Epithelial cell of esophagus (primary cell): Measurements from ENCODE around the gene COLGALT1.

Experiments
- DNase-seq: peaks from one replicate; pipeline ENCODE4 v3.0.0; 2010; ENCODE audit warnings: low read depth
- H3K4me3 ChIP-seq: 2 replicates; pipeline ENCODE4 v1.5.1; 2011; ENCODE audit warnings: mild to moderate bottlenecking, low read length, control low read depth
- TF ChIP-seq, protein P1 (sequence below): IDR thresholded peaks from 2 replicates; pipeline ENCODE4 v1.5.1; 2011; ENCODE audit warnings: low read depth, mild to moderate bottlenecking, low read length, control low read depth, inconsistent platforms; ENCODE audit not compliant: insufficient read depth; ENCODE audit errors: missing control alignments

The COLGALT1 gene

DNA sequence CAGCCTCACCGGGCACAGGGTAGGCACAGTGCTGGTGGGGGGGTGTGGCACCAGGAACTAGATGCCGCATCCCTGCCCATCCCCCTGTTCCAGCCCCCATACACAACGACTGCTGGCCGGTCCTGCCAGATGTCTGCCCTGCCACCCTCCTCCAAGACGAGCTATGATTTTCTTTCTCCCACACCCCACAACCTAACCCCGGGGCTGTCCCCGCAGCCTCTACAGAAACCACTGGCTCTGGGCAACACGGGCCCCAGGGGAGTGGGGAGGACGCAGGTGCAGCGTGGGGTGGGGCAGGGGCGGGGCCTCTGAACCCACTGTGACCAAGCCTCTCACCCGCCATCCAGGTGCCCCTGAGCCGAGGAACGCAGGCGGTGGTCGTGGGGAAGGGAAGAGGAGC is 28.5 kb upstream of the COLGALT1 start:
- DNase-seq: no peak
- TF ChIP-seq, protein P1, sequence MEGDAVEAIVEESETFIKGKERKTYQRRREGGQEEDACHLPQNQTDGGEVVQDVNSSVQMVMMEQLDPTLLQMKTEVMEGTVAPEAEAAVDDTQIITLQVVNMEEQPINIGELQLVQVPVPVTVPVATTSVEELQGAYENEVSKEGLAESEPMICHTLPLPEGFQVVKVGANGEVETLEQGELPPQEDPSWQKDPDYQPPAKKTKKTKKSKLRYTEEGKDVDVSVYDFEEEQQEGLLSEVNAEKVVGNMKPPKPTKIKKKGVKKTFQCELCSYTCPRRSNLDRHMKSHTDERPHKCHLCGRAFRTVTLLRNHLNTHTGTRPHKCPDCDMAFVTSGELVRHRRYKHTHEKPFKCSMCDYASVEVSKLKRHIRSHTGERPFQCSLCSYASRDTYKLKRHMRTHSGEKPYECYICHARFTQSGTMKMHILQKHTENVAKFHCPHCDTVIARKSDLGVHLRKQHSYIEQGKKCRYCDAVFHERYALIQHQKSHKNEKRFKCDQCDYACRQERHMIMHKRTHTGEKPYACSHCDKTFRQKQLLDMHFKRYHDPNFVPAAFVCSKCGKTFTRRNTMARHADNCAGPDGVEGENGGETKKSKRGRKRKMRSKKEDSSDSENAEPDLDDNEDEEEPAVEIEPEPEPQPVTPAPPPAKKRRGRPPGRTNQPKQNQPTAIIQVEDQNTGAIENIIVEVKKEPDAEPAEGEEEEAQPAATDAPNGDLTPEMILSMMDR: no peak
- no peak overlapping the region for H3K4me3 ChIP-seq

DNA sequence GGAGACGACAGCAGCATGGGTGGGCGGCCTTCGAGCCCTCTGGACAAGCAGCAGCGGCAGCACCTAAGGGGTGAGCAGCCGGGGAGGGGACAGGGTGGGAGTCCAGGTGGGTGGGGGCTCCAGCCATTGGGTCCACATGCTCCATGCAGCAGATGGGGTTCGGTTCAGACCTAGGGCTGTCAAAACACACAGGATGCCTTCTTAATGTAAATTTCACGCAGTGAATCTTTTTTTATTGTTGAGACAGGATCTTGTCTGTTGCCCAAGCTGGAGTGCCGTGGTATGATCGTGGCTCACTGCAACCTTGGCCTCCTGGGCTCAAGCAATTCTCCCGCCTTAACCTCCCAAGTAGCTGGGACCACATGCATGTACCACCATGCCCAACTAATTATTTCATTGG is 28.1 kb upstream of the COLGALT1 start:
- DNase-seq: no peak
- TF ChIP-seq, protein P1: no peak
- no peak overlapping the region for H3K4me3 ChIP-seq

DNA sequence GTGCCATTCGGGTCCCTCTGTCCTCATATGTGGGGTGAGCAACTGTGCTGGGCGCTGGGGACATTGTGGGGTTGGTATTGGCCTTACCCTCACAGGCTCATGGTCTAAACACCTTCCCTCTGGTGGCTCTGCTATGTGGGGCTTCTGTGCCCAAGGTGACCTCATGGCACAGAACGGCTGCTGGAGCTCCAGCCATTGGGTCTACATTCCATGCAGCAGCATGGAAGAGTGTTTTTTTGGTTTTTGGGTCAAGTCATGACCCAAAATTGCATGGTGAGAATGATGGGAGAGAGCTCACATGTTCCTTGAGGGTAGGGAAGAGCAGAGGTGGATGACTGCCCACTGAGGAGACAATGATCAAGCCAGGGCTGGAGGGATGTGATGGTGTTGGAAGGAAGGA is 26.8 kb upstream of the COLGALT1 start:
- TF ChIP-seq, protein P1: no peak
- DNase-seq: no peak
- no peak overlapping the region for H3K4me3 ChIP-seq

DNA sequence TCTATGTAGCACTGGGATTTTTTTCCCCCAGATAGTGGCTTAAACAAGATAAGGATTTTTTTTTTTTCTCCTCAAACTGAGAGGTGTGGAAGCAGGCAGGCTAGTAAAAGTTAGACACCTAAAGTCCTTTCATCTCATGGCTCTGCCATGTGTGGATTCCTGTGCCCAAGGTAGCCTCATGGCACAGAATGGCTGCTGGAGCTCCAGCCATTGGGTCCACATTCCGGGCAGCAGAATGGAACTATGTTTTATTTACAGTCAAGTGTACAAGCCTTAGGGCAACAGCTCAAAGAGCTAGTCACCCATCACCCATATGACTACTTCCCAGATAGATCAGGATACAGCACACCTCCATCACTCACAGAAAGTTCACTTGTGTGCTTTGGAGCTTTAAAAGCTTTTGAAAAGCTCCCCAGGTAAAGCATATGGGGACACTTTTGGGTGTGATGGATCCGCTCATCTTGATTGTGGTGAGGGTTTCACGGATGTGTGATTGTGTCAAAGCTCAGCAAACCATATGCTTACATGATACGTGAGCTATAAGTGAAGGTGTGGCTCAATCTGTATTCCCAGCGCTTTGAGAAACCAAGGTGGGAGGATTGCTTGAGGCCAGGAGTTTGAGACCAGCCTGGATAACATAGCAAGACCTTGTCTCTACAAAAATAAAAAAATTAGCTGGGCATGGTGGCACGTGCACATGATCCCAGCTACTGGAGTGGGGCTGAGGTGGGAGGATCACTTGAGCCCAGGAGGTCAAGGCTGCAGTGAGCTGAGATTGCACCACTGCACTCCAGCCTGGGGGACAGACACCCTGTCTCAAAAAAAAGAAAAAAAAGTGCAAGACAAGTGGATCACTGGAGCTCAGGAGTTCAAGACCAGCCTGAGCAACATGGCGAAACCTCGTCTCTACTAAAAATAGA is 25.9 kb upstream of the COLGALT1 start:
- no peak overlapping the region for H3K4me3 ChIP-seq
- no peak for DNase-seq
- TF ChIP-seq, protein P1: no peak

DNA sequence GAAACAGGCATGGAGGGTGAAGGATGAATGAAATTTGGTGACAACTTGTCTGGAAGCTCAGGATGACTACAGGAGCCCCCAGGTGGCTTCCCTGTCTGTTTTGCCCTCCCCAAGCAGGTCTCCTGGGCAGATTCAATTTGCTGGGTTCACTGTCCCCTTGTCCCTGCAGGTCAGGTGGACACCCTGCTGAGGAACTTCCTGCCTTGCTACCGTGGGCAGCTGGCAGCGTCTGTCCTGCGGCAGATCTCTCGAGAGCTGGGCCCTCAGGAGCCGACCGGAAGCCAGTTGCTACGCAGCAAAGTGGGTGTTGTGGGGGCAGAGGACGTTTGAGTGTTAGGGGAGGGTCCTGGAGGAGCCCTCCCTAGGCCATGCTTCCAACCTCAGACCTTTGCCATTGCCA is 24.9 kb upstream of the COLGALT1 start:
- H3K4me3 ChIP-seq: no peak overlapping the region
- no peak for DNase-seq
- TF ChIP-seq, protein P1: no peak

DNA sequence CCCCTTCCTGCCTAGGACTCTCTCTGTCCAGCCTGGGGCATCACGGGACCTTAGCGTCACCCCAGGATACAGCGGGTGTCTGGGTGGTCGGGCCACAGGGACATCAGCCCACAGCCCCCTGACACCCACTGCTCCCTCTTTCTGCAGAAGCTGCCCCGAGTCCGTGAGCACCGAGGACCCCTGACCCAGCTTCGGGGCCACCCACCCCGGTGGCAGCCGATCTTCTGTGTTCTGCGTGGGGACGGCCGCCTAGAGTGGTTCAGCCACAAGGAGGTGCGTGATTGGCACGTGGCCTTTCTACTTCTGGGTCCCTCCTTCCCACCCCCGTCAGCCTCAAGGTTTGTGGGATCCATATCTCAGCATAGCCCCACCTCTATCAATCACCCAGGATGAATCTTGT is 23.3 kb upstream of the COLGALT1 start:
- no peak for DNase-seq
- TF ChIP-seq, protein P1: no peak

DNA sequence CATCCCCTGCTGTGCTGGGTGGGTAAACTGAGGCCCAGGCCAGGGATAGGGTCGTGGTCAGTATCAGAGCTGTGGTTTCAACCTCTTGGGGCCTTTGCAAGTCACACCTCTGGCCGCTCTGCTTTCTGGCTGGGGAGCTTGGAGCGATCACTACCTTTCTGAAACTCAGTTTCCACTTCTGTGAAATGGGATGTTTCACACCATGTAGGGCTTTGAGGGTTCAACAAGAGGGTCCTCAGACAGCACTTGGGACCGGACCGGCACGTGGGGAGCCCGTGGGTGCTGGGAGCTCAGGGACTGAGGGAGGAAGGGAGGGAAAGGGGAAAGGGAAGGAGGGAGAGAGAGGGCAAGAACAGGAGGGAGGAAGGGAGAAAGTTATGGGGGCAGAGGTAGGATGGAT is 22.9 kb upstream of the COLGALT1 start:
- H3K4me3 ChIP-seq: no peak overlapping the region
- TF ChIP-seq, protein P1: no peak
- no peak for DNase-seq

More for the DNA sequence above, 23.3 kb upstream of the COLGALT1 start:
- H3K4me3 ChIP-seq: no peak overlapping the region
